ENCODE measurements around the gene TNFSF8.

Gene TNFSF8

DNA sequence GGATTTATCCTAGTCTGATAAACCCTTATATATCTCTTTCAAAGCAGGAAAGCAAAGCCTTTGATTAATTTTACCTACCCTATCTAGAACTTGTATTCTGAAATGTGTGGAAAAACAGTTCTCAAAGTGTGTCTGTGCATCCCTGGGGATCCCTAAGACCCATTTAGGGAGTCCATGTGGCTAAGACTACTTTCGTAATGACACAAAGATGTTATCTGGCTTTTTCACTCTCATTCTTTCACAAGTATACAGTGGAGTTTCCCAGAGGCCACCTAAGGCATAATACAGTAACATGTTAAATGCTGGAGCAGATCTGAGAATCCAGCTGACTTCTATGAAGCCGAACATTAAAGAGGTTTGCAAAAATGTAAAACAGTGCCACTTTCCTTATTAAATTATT is 70.2 kb downstream of the TNFSF8 start:
- Histone ChIP-seq H3K4me1 (ENCODE audit: control insufficient read depth, insufficient read depth, low read length) (no peaks in the 10 kb centered on the region), H3K9me3 (ENCODE audit: control insufficient read depth, insufficient read depth, low read depth, low read length) (no peaks in the 10 kb centered on the region), H3K36me3 (ENCODE audit: control insufficient read depth in 2 of 2, insufficient read depth in 1 of 2, low read length in 2 of 2) (no peaks in the 10 kb centered on the region), H3K27ac (ENCODE audit: extremely low read depth, low read depth, low read length) (no peak overlapping the region), H3K4me3 (ENCODE audit: low read depth, low read length) (no peak overlapping the region)
- POLR2A ChIA-PET: no interaction called here
- no peak for TF ChIP-seq ZNF610 (tag by site-specific recombination; IDR thresholded peaks at IDR 0.05; ENCODE audit: borderline replicate concordance)
- CTCF ChIA-PET: interaction anchor here (1.1 kb wide), 1 partner anchor 20 kb away, joined by 3 read pairs; no protein-coding TSS in a partner anchor

DNA sequence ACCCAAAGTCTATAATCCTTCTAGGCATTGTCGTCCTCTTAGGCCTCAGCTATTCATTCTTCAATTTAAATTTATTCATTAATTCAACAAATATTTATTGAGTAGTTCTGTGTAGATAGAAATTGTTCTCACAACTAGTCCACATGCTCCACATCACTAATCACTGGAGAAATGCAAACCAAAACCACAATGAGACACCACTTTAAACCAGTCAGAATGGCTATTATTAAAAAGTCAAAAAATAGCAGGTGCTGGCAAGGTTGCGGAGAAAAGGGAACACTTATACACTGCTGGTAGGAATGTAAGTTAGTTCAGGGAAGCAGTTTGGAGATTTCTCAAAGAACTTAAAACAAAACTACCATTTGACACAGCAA is 73.5 kb downstream of the TNFSF8 start:
- ChIA-PET POLR2A (interaction anchor here (0.5 kb wide), 1 partner anchor 48 kb away, joined by 4 read pairs; no protein-coding TSS in a partner anchor), CTCF (no interaction called here)
- Histone ChIP-seq H3K27ac (ENCODE audit: extremely low read depth, low read depth, low read length) (no peak overlapping the region), H3K9me3 (ENCODE audit: control insufficient read depth, insufficient read depth, low read depth, low read length) (no peaks in the 10 kb centered on the region), H3K36me3 (ENCODE audit: control insufficient read depth in 2 of 2, insufficient read depth in 1 of 2, low read length in 2 of 2) (no peaks in the 10 kb centered on the region), H3K4me1 (ENCODE audit: control insufficient read depth, insufficient read depth, low read length) (no peaks in the 10 kb centered on the region), H3K4me3 (ENCODE audit: low read depth, low read length) (no peak overlapping the region)
- no peak for TF ChIP-seq ZNF600 (tag by site-specific recombination; IDR thresholded peaks at IDR 0.05)
- no peak for TF ChIP-seq ZNF239 (tag by site-specific recombination; IDR thresholded peaks at IDR 0.05)
- no peak for TF ChIP-seq ZNF2 (tag by site-specific recombination; IDR thresholded peaks at IDR 0.05)
- TF ChIP-seq ZNF114 (tag by site-specific recombination; IDR thresholded peaks at IDR 0.05): no peak
- TF ChIP-seq, protein P1, sequence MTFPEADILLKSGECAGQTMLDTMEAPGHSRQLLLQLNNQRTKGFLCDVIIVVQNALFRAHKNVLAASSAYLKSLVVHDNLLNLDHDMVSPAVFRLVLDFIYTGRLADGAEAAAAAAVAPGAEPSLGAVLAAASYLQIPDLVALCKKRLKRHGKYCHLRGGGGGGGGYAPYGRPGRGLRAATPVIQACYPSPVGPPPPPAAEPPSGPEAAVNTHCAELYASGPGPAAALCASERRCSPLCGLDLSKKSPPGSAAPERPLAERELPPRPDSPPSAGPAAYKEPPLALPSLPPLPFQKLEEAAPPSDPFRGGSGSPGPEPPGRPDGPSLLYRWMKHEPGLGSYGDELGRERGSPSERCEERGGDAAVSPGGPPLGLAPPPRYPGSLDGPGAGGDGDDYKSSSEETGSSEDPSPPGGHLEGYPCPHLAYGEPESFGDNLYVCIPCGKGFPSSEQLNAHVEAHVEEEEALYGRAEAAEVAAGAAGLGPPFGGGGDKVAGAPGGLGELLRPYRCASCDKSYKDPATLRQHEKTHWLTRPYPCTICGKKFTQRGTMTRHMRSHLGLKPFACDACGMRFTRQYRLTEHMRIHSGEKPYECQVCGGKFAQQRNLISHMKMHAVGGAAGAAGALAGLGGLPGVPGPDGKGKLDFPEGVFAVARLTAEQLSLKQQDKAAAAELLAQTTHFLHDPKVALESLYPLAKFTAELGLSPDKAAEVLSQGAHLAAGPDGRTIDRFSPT (tag by site-specific recombination; IDR thresholded peaks at IDR 0.05): no peak

DNA sequence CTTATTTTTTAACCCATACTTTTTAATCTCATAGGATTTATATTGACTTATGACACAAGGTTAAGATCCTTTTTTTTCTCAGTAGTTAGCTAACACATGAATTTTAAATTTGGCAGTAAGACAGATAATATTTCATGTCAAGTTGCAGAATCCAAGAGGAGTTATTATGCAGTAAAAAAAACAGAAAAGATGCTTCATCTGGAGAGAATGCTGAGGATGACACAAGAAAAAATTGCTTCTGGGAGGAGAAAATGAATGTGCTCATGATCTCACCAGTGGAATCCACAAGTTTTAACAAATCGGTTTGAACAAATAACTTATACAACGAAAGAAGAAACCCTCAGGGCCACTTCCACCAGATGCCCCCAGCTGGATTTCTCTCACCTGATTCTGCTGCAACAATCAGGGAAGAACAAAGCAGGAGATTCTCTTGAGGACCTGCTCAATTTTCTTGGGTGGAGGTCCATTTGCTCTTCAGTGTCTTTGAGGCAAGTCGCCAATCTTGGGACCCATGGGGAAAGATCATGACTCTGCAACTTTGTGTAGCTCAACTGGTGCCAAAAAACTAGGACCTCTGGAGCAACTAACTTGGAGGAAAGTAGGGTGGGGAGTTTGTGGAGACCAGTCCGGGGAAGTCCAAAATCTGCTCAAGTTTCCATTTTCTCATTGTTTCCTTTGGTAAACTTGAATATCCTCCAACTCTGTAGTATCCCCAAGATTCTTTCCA is 74.0 kb downstream of the TNFSF8 start:
- CTCF ChIA-PET: interaction anchor here (1.0 to 1.2 kb wide), 2 partner anchors 13 to 51 kb away, joined by 3 to 6 read pairs; no protein-coding TSS in a partner anchor
- no peak for TF ChIP-seq OSR2 (tag by site-specific recombination; IDR thresholded peaks at IDR 0.05)
- no peak for TF ChIP-seq ZNF133 (tag by site-specific recombination; IDR thresholded peaks at IDR 0.05)
- TF ChIP-seq ZFHX2 (tag by site-specific recombination; conservative IDR thresholded peaks at IDR 0.05): no peak
- TF ChIP-seq SP7 (tag by site-specific recombination; IDR thresholded peaks at IDR 0.05): no peak
- TF ChIP-seq ZNF473 (tag by site-specific recombination; IDR thresholded peaks at IDR 0.05): no peak
- TF ChIP-seq ZNF132 (tag by site-specific recombination; IDR thresholded peaks at IDR 0.05; ENCODE audit: borderline replicate concordance): no peak
- no peak for TF ChIP-seq GFI1B (tag by site-specific recombination; IDR thresholded peaks at IDR 0.05)
- TF ChIP-seq ZNF768 (tag by site-specific recombination; IDR thresholded peaks at IDR 0.05): no peak
- no peak for TF ChIP-seq ZNF302 (tag by site-specific recombination; IDR thresholded peaks at IDR 0.05; ENCODE audit: low read depth)
- TF ChIP-seq, protein P2, sequence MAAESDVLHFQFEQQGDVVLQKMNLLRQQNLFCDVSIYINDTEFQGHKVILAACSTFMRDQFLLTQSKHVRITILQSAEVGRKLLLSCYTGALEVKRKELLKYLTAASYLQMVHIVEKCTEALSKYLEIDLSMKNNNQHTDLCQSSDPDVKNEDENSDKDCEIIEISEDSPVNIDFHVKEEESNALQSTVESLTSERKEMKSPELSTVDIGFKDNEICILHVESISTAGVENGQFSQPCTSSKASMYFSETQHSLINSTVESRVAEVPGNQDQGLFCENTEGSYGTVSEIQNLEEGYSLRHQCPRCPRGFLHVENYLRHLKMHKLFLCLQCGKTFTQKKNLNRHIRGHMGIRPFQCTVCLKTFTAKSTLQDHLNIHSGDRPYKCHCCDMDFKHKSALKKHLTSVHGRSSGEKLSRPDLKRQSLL (tag by site-specific recombination; IDR thresholded peaks at IDR 0.05): no peak
- TF ChIP-seq ZNF223 (tag by site-specific recombination; IDR thresholded peaks at IDR 0.05): no peak
- TF ChIP-seq ZNF837 (tag by site-specific recombination; IDR thresholded peaks at IDR 0.05): no peak
- TF ChIP-seq ZNF121 (tag by site-specific recombination; IDR thresholded peaks at IDR 0.05): no peak
- TF ChIP-seq ZNF544 (tag by site-specific recombination; IDR thresholded peaks at IDR 0.05): no peak
- TF ChIP-seq GLI2 (tag by site-specific recombination; IDR thresholded peaks at IDR 0.05; ENCODE audit: borderline replicate concordance, low read depth): no peak
- no peak for TF ChIP-seq ZNF157 (tag by site-specific recombination; IDR thresholded peaks at IDR 0.05)
- no peak for TF ChIP-seq FEZF1 (tag by site-specific recombination; IDR thresholded peaks at IDR 0.05)
- no peak for TF ChIP-seq ZSCAN16 (tag by site-specific recombination; IDR thresholded peaks at IDR 0.05)
- H3K27ac ChIP-seq (ENCODE audit: extremely low read depth, low read depth, low read length): no peak overlapping the region
- H3K4me3 ChIP-seq (ENCODE audit: low read depth, low read length): no peak overlapping the region
- no peaks in the 10 kb centered on the region for H3K9me3 ChIP-seq (ENCODE audit: control insufficient read depth, insufficient read depth, low read depth, low read length)
- no peaks in the 10 kb centered on the region for H3K36me3 ChIP-seq (ENCODE audit: control insufficient read depth in 2 of 2, insufficient read depth in 1 of 2, low read length in 2 of 2)
- H3K4me1 ChIP-seq (ENCODE audit: control insufficient read depth, insufficient read depth, low read length): no peaks in the 10 kb centered on the region
- POLR2A ChIA-PET: no interaction called here
